K562 (cell line): Measurements from ENCODE around the gene GABPB2. TPM values are rescaled to one million over a fixed set of nuclear protein-coding genes. Genes with fewer than 3 reads are reported as not detected.

Experiments used
- RBM39 ChIP-seq: fragments of 200-400 bp; formaldehyde crosslinking; optimal IDR thresholded peaks from 2 replicates; pipeline ENCODE3; 2018; ENCODE audit warnings: low read depth, low read length
- polyA plus RNA-seq, 8 experiments: library from polyadenylated mRNA; depleted of rRNA in 4 of 8; stranded (reverse) in 5 of 8; unstranded in 3 of 8; fragments of >200 nt; fragmentation: Nextera tagmentation in 2 of 8; fragmentation: Illumina TruSeq in 1 of 8; extraction: Ambion mirVana in 2 of 8; extraction: Trizol in 1 of 8; gene quantifications; 2 replicates each; pipeline versions ENCODE4 v1.2.1 to v1.2.3, GENCODE V29; 2011 to 2014; ENCODE audit warnings: inconsistent platforms in 1 of 8, missing spikeins in 1 of 8
- total RNA-seq, 7 experiments: library from RNA; depleted of rRNA in 6 of 7; stranded (reverse); fragments of >200 nt in 6 of 7; fragmentation: Illumina TruSeq in 2 of 7; extraction: Trizol in 2 of 7; gene quantifications; 2 replicates each; pipeline versions ENCODE4 v1.2.1 to v1.2.3, GENCODE V29; 2011 to 2021; ENCODE audit warnings: low replicate concordance in 1 of 7
- TF ChIP-seq, protein P1 (sequence below), 2 experiments: fragments of 450-650 bp; formaldehyde crosslinking in 1 of 2; IDR thresholded peaks; 2 replicates each; pipeline versions ENCODE4 v1.4.0 to v1.6.1; 2014 to 2020; ENCODE audit warnings: mild to moderate bottlenecking in 2 of 2, borderline replicate concordance in 1 of 2, low read depth in 1 of 2
- TF ChIP-seq, protein P2 (sequence below): fragments of 200-800 bp; sonication (Bioruptor generic); IDR thresholded peaks from 2 replicates; pipeline ENCODE4 v1.6.1; 2016; ENCODE audit warnings: missing genetic modification characterization, missing compliant biosample characterization

GABPB2 gene
- total and polyA plus RNA-seq, 9 of the 15 experiments (the other 6 are each of a cell fraction or from before 2014, with no cell fraction given): 2.2 to 13.3 (median 6.1) TPM

DNA sequence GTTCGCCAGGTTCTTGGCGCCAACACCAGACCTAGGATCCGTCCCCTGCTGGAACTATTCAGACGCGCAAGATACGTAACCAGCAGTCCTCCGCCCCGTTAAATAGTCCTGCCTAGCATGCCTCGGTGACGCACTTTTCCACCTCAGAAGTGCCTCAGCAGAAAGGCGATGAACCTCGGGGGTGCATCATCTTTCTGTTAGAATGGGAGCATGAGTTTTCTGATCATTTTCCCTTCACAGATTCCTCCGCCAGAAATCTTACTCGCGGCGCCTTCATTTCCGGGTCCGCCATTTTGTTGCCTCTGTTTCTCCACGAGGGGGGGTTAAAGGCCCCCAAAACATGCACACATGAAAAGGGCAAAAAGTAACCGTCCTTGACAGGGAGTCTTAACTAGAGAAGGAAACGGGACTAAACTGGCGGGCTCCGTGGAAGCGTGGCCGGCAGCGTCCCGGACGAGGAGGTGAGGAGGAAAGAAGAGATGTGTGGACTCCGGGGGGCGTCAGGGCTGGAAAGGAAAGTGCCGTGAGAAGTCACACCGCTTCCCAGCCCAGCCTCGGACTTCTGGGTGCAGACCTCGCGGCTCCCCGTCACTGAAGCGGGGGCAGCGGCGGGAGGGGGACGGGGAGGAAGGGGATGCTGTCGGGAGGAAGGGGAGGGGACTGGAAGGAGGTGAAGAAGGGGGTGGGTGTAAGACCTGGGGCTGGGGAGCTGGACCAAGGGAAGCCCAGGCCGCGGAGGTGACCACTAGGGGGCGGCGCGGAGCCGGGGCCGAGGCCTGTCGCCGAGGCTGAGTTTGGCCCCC lies at the start of gene GABPB2 (continued):
- TF ChIP-seq, protein P1, sequence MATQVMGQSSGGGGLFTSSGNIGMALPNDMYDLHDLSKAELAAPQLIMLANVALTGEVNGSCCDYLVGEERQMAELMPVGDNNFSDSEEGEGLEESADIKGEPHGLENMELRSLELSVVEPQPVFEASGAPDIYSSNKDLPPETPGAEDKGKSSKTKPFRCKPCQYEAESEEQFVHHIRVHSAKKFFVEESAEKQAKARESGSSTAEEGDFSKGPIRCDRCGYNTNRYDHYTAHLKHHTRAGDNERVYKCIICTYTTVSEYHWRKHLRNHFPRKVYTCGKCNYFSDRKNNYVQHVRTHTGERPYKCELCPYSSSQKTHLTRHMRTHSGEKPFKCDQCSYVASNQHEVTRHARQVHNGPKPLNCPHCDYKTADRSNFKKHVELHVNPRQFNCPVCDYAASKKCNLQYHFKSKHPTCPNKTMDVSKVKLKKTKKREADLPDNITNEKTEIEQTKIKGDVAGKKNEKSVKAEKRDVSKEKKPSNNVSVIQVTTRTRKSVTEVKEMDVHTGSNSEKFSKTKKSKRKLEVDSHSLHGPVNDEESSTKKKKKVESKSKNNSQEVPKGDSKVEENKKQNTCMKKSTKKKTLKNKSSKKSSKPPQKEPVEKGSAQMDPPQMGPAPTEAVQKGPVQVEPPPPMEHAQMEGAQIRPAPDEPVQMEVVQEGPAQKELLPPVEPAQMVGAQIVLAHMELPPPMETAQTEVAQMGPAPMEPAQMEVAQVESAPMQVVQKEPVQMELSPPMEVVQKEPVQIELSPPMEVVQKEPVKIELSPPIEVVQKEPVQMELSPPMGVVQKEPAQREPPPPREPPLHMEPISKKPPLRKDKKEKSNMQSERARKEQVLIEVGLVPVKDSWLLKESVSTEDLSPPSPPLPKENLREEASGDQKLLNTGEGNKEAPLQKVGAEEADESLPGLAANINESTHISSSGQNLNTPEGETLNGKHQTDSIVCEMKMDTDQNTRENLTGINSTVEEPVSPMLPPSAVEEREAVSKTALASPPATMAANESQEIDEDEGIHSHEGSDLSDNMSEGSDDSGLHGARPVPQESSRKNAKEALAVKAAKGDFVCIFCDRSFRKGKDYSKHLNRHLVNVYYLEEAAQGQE (IDR thresholded peaks at IDR 0.05; ENCODE audit: borderline replicate concordance): no peak
- TF ChIP-seq, protein P1 (CRISPR knock-in tag; IDR thresholded peaks at IDR 0.05; ENCODE audit: low read depth): no peak
- TF ChIP-seq, protein P2, sequence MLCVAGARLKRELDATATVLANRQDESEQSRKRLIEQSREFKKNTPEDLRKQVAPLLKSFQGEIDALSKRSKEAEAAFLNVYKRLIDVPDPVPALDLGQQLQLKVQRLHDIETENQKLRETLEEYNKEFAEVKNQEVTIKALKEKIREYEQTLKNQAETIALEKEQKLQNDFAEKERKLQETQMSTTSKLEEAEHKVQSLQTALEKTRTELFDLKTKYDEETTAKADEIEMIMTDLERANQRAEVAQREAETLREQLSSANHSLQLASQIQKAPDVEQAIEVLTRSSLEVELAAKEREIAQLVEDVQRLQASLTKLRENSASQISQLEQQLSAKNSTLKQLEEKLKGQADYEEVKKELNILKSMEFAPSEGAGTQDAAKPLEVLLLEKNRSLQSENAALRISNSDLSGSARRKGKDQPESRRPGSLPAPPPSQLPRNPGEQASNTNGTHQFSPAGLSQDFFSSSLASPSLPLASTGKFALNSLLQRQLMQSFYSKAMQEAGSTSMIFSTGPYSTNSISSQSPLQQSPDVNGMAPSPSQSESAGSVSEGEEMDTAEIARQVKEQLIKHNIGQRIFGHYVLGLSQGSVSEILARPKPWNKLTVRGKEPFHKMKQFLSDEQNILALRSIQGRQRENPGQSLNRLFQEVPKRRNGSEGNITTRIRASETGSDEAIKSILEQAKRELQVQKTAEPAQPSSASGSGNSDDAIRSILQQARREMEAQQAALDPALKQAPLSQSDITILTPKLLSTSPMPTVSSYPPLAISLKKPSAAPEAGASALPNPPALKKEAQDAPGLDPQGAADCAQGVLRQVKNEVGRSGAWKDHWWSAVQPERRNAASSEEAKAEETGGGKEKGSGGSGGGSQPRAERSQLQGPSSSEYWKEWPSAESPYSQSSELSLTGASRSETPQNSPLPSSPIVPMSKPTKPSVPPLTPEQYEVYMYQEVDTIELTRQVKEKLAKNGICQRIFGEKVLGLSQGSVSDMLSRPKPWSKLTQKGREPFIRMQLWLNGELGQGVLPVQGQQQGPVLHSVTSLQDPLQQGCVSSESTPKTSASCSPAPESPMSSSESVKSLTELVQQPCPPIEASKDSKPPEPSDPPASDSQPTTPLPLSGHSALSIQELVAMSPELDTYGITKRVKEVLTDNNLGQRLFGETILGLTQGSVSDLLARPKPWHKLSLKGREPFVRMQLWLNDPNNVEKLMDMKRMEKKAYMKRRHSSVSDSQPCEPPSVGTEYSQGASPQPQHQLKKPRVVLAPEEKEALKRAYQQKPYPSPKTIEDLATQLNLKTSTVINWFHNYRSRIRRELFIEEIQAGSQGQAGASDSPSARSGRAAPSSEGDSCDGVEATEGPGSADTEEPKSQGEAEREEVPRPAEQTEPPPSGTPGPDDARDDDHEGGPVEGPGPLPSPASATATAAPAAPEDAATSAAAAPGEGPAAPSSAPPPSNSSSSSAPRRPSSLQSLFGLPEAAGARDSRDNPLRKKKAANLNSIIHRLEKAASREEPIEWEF (CRISPR knock-in tag): no peak; the same call in 1 of the 2 replicates
- peak; percentile 88 for TF ChIP-seq RBM39
